Activated CD4-positive, alpha-beta memory T cell treated with anti-CD3 and anti-CD28 coated beads for 36 hours (primary cell): ENCODE data around the gene ASH1L. TPM values are rescaled to one million over a fixed set of nuclear protein-coding genes. Genes with fewer than 3 reads are reported as not detected.
"Not testable (repeated sequence)": the region's sequence is repeated elsewhere in the genome, so short reads cannot be mapped to it uniquely, and the experiment has no call there.

Experiments
- CTCF ChIA-PET: fragments of 350-600 bp; sonication (Branson Sonifier 250); formaldehyde crosslinking; loops from one replicate; lab custom pipeline; 2021; ENCODE audit warnings: antibody characterized with exemption, inconsistent platforms; lab: Charles Lee
- POLR2A ChIA-PET: fragments of 350-600 bp; sonication (Branson Sonifier 250); formaldehyde crosslinking; loops from one replicate; lab custom pipeline; 2021; ENCODE audit warnings: antibody characterized with exemption; lab: Charles Lee
- DNase-seq: peaks from one replicate; pipeline ENCODE4 v3.0.0-alpha.2; 2020
- H3K27ac Mint-ChIP-seq: one replicate; pipeline ENCODE4 v1.8.0; 2021; ENCODE audit warnings: mixed read lengths
- H3K27me3 Mint-ChIP-seq: one replicate; pipeline ENCODE4 v1.8.0; 2021; ENCODE audit warnings: mixed read lengths
- H3K36me3 Mint-ChIP-seq: one replicate; pipeline ENCODE4 v1.8.0; 2021; ENCODE audit warnings: mixed read lengths
- H3K4me1 Mint-ChIP-seq: one replicate; pipeline ENCODE4 v1.8.0; 2021; ENCODE audit warnings: low read depth, mixed read lengths
- H3K4me3 Mint-ChIP-seq: one replicate; pipeline ENCODE4 v1.8.0; 2021; ENCODE audit warnings: mild to moderate bottlenecking, mixed read lengths
- H3K9me3 Mint-ChIP-seq: one replicate; pipeline ENCODE4 v1.8.0; 2021; ENCODE audit warnings: mixed read lengths
- intact Hi-C: fragments of 100-400 bp; cut with micrococcal nuclease; formaldehyde crosslinking; loops from one replicate; pipeline ENCODE4 v1.15.1; 2023
- total RNA-seq, 2 experiments: library from RNA; stranded (reverse); gene quantifications; one replicate each; pipeline ENCODE4 v1.2.3, GENCODE V29; 2021

ASH1L gene
- total RNA-seq, 2 experiments from 2014 or later: 28.8 to 29.6 TPM

DNA sequence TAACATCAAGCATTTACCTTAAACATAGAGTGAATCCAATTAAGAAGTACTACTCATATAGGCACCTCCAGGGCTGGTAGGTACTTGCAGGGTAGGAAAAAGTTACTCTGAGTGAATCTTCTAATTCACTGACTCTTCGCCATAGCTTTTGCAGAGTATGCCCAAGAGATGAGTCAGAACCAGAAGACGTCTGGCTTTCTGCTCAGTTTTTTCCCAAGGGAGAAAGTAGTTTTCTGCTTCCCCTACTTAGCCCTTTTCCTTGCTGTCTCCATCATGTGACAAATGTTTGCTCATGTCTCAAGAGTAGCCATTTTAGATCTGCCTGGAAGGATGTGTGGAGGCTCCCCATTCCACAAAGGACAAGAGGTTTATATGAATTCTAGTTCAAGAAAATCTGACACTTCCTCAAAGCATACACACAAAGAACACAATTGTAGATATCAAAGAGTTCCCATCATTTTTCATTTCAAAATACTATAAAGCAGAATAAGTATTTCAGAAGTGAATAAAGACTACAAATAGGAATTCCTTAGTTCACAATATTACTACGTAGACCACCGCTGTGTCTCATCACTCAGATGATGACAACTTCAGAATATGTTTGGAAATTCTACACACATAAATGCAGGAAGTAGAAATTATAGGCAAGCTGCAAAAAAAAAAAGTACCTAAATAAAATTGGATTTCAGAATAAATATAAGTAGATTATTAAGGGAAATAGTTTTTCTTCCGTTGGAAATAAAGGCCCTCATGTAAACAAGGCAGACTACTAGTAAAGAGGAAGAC lies 98.5 kb downstream of the ASH1L start:
- Mint-ChIP-seq H3K9me3 (no peaks in the 10 kb centered on the region), H3K27me3 (no peaks in the 10 kb centered on the region), H3K27ac (no peak overlapping the region), H3K4me1 (peaks cover 42% of the 10 kb centered on the region), H3K4me3 (no peak overlapping the region), H3K36me3 (peaks cover 12% of the 10 kb centered on the region)
- DNase-seq: no peak
- intact Hi-C loops: no loop called here
- CTCF ChIA-PET: no interaction called here
- POLR2A ChIA-PET: no interaction called here

DNA sequence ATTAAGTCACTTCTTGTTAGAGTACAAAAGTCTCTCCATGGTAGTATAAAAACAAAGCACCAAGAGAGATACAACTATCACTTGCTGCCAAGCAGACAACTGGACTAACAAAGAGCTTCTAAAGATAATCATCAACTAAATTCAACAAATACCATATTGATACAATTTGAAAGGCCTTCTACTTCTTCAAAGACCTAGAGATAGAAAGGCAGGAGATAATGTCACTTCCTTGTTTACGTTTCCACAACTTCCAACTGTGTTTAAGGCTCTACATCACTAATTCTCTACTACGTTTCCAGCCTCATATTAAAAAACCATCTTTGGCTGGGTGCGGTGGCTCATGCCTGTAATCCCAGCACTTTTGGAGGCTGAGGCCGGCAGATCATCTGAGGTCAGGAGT lies 104.5 kb downstream of the ASH1L start:
- no peak overlapping the region for H3K4me3 Mint-ChIP-seq
- H3K27me3 Mint-ChIP-seq: no peaks in the 10 kb centered on the region
- POLR2A ChIA-PET: no interaction called here
- H3K27ac Mint-ChIP-seq: no peak overlapping the region
- intact Hi-C loops: no loop called here
- peaks cover 19% of the 10 kb centered on the region for H3K36me3 Mint-ChIP-seq
- no peaks in the 10 kb centered on the region for H3K9me3 Mint-ChIP-seq
- no peak for DNase-seq
- H3K4me1 Mint-ChIP-seq: peaks cover 20% of the 10 kb centered on the region
- CTCF ChIA-PET: no interaction called here

DNA sequence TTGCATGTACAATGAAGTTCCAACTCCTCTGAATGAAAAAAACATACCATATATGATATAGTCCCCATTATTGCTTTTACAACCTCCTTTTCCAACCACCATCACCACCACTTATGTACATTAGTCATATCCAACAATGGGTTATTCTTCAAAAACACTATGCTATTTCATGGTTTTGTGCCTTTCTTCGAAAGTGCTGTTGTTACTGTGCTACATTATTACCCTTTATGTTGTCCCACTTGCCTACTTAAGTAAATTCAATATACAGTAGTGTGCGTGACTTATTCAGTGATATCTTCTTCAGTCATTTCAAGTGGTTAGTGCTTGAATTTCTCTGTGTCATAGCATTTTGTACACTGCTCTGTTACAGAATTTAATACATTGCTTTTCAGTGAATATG lies 105.3 kb downstream of the ASH1L start:
- H3K9me3 Mint-ChIP-seq: no peaks in the 10 kb centered on the region
- H3K27ac Mint-ChIP-seq: no peak overlapping the region
- H3K4me3 Mint-ChIP-seq: no peak overlapping the region
- H3K27me3 Mint-ChIP-seq: no peaks in the 10 kb centered on the region
- intact Hi-C loops: no loop called here
- CTCF ChIA-PET: no interaction called here
- peaks cover 18% of the 10 kb centered on the region for H3K36me3 Mint-ChIP-seq
- H3K4me1 Mint-ChIP-seq: peaks cover 20% of the 10 kb centered on the region
- POLR2A ChIA-PET: no interaction called here
- DNase-seq: no peak

GRCh38 chr1:155455588-155456195 lies 106.9 kb downstream of the ASH1L start:
- no peak overlapping the region for H3K4me3 Mint-ChIP-seq
- H3K36me3 Mint-ChIP-seq: peaks cover 16% of the 10 kb centered on the region
- intact Hi-C loops: no loop called here
- H3K9me3 Mint-ChIP-seq: no peaks in the 10 kb centered on the region
- peaks cover 20% of the 10 kb centered on the region for H3K4me1 Mint-ChIP-seq
- no peaks in the 10 kb centered on the region for H3K27me3 Mint-ChIP-seq
- H3K27ac Mint-ChIP-seq: no peak overlapping the region
- ChIA-PET POLR2A (no interaction called here), CTCF (no interaction called here)
- no peak for DNase-seq

GRCh38 chr1:155454096-155454495 lies 108.5 kb downstream of the ASH1L start:
- ChIA-PET POLR2A (no interaction called here), CTCF (no interaction called here)
- H3K9me3 Mint-ChIP-seq: no peaks in the 10 kb centered on the region
- no peaks in the 10 kb centered on the region for H3K27me3 Mint-ChIP-seq
- no peak overlapping the region for H3K4me3 Mint-ChIP-seq
- H3K27ac Mint-ChIP-seq: no peak overlapping the region
- no peak for DNase-seq
- H3K4me1 Mint-ChIP-seq: peaks cover 20% of the 10 kb centered on the region
- peaks cover 19% of the 10 kb centered on the region for H3K36me3 Mint-ChIP-seq
- intact Hi-C loops: no loop called here

DNA sequence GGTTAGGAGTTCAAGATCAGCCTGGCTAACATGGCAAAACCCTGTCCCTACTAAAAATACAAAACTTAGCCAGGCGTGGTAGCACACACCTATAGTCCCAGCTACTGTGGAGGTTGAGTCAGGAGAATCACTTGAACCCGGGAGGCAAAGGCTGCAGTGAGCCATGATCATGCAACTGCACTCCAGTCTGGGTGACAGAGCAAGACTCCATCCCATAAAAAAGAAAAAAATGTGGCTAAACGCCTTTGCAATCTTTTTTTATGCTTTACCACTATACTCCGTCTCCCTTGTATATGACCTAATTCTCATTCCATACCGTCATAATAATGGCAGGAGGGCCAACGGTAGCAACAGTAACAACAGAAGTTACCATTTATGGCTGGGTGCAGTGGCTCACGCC lies 109.5 kb downstream of the ASH1L start:
- H3K4me1 Mint-ChIP-seq: peaks cover 19% of the 10 kb centered on the region
- no peaks in the 10 kb centered on the region for H3K9me3 Mint-ChIP-seq
- intact Hi-C loops: no loop called here
- POLR2A ChIA-PET: no interaction called here
- H3K27me3 Mint-ChIP-seq: no peaks in the 10 kb centered on the region
- DNase-seq: no peak
- H3K36me3 Mint-ChIP-seq: peaks cover 14% of the 10 kb centered on the region
- CTCF ChIA-PET: no interaction called here
- H3K4me3 Mint-ChIP-seq: no peak overlapping the region
- no peak overlapping the region for H3K27ac Mint-ChIP-seq

DNA sequence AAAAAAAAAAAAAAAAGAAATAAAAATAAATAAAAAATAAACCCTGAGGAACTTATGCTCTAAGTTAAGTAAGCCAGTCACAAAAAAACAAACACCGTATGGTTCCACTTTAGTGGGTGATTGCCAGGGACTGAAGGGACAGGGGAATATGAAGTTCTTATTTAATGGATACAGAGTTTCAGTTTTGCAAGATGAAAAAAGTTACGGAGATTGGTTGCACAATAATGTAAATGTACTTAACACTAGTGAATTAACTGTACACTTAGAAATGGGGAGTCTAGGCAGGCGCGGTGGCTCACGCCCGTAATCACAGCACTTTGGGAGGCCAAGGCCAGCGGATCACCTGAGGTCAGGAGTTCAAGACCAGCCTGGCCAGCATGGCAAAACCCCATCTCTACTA lies 111.4 kb downstream of the ASH1L start:
- Mint-ChIP-seq H3K4me1 (peaks cover 6% of the 10 kb centered on the region), H3K27me3 (no peaks in the 10 kb centered on the region)

DNA sequence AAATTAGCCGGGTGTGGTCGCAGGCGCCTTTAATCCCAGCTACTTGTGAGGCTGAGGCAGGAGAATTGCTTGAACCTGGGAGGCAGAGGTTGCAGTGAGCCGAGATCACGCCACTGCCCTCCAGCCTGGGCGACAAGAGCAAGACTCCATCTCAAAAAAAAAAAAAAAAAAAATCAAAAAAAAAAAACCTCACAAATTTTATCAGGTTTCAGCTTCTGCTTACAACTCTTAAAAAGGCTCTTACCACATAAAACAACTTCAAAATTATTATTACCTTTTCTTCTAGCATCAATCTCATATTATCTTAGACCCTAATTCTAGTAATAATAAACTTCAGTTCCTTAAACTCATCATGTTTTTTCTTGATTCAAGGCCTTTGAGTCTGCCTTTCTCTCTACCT lies 120.2 kb downstream of the ASH1L start:
- H3K9me3 Mint-ChIP-seq, H3K27ac Mint-ChIP-seq, H3K4me1 Mint-ChIP-seq, intact Hi-C loops, DNase-seq, H3K27me3 Mint-ChIP-seq, H3K36me3 Mint-ChIP-seq, POLR2A ChIA-PET, CTCF ChIA-PET, H3K4me3 Mint-ChIP-seq: not testable (repeated sequence)

More for the DNA sequence above, 111.4 kb downstream of the ASH1L start:
- H3K27ac Mint-ChIP-seq: no peak overlapping the region
- H3K9me3 Mint-ChIP-seq: no peaks in the 10 kb centered on the region
- intact Hi-C loops: no loop called here
- peaks cover 14% of the 10 kb centered on the region for H3K36me3 Mint-ChIP-seq
- ChIA-PET CTCF (no interaction called here), POLR2A (no interaction called here)
- no peak overlapping the region for H3K4me3 Mint-ChIP-seq
- no peak for DNase-seq

DNA sequence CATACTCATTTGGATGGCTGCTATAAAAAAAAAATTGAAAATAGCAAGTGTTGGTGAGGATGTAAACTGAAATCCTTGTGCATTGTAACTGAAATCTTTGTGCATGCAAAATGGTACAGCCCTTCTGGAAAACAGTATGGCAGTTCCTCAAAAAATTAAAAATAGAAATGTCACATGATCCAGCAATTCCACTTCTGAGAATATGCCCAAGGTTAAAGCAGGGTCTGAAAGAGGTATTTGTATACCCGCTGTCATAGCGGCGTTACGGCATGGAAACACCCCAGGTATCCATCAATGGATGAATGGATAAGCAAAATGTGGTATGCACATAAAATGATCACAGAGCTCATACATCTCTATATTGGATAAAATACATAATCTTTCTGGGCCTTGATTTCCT lies 125.2 kb downstream of the ASH1L start:
- Mint-ChIP-seq H3K4me3 (no peak overlapping the region), H3K36me3 (peaks cover 17% of the 10 kb centered on the region), H3K4me1 (no peaks in the 10 kb centered on the region), H3K27ac (no peak overlapping the region), H3K27me3 (no peaks in the 10 kb centered on the region), H3K9me3 (no peaks in the 10 kb centered on the region)
- ChIA-PET POLR2A (no interaction called here), CTCF (no interaction called here)
- intact Hi-C loops: no loop called here
- no peak for DNase-seq

GRCh38 chr1:155433831-155434389 lies 128.7 kb downstream of the ASH1L start:
- H3K27ac Mint-ChIP-seq, H3K4me1 Mint-ChIP-seq, DNase-seq, intact Hi-C loops, H3K27me3 Mint-ChIP-seq, H3K9me3 Mint-ChIP-seq, CTCF ChIA-PET, POLR2A ChIA-PET, H3K4me3 Mint-ChIP-seq: not testable (repeated sequence)
- H3K36me3 Mint-ChIP-seq: peaks cover 21% of the 10 kb centered on the region

- H3K36me3 Mint-ChIP-seq: peaks cover 15% of the 10 kb centered on the region
- H3K4me3 Mint-ChIP-seq: not testable (repeated sequence)
Observed at GRCh38 chr1:155433128-155433830, 129.3 kb downstream of the ASH1L start.

DNA sequence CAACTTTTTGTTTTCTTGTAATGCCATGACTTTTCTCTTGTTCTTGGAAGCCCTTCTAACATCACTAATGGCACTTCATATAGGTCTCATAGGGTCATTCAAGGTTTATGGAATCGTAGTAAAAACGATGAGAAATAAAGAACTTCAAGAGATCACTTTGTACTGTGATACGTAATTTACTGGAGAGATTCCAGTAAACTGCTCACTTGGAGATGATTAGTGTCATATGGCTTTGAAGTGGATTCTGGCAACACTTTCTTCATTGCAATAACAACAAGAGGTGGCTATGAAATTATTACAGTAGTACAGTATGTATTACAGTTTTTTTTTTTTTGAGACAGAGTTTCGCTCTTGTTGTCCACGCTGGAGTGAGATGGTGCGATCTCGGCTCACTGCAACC lies 138.5 kb downstream of the ASH1L start:
- Mint-ChIP-seq H3K27me3 (no peaks in the 10 kb centered on the region), H3K27ac (no peak overlapping the region), H3K4me3 (no peak overlapping the region), H3K4me1 (peaks cover 3% of the 10 kb centered on the region), H3K36me3 (no peaks in the 10 kb centered on the region), H3K9me3 (no peaks in the 10 kb centered on the region)
- CTCF ChIA-PET: no interaction called here
- intact Hi-C loops: no loop called here
- no peak for DNase-seq
- POLR2A ChIA-PET: no interaction called here

More at GRCh38 chr1:155433128-155433830, 129.3 kb downstream of the ASH1L start:
- H3K9me3 Mint-ChIP-seq, POLR2A ChIA-PET, H3K27ac Mint-ChIP-seq, H3K27me3 Mint-ChIP-seq, CTCF ChIA-PET, H3K4me1 Mint-ChIP-seq, intact Hi-C loops, DNase-seq: not testable (repeated sequence)
